Peyer's patch (tissue), 4 donors: ENCODE results near the gene BDNF.

Experiments
- CTCF ChIP-seq, 6 experiments: fragments of 450-650 bp in 4 of 6; fragments of 200-600 bp in 2 of 6; sonication (generic) in 1 of 6; IDR thresholded peaks; one replicate each; pipeline ENCODE4 v1.5.1; 2017 to 2019; ENCODE audit warnings: antibody characterized with exemption in 6 of 6, mild to moderate bottlenecking in 3 of 6, moderate library complexity in 1 of 6
- POLR2A ChIP-seq, 2 donors: fragments of 450-650 bp; IDR thresholded peaks; one replicate each; pipeline ENCODE4 v1.5.1; 2017; ENCODE audit warnings: antibody characterized with exemption in 2 of 2, mild to moderate bottlenecking in 2 of 2, moderate library complexity in 2 of 2

GRCh38 chr11:27740362-27741013 is 40.2 kb upstream of the BDNF start:
- TF ChIP-seq CTCF (IDR thresholded peaks at IDR 0.05) (no peak), POLR2A (IDR thresholded peaks at IDR 0.05) (no peak)
